Trophoblast cell (in vitro differentiated cells and primary cell): Measurements from ENCODE around the gene RPL39.

Experiments used
- DNase-seq, 2 donors: peaks; one replicate each; pipeline ENCODE4 v3.0.0-alpha.2; 2016
- H2AFZ ChIP-seq: 2 replicates; pipeline ENCODE4 v1.6.1; 2013; ENCODE audit warnings: low read length, moderate library complexity, mild to moderate bottlenecking; ENCODE audit not compliant: insufficient read depth, poor library complexity
- H2AK5ac ChIP-seq: 2 replicates; pipeline ENCODE4 v1.6.1; 2013; ENCODE audit warnings: mild to moderate bottlenecking, low read length
- H2BK120ac ChIP-seq: 2 replicates; pipeline ENCODE4 v1.6.1; 2013; ENCODE audit warnings: low read length, mild to moderate bottlenecking, moderate library complexity; ENCODE audit not compliant: insufficient read depth, poor library complexity
- H2BK12ac ChIP-seq: 2 replicates; pipeline ENCODE4 v1.6.1; 2013; ENCODE audit warnings: mild to moderate bottlenecking, low read length, moderate library complexity
- H2BK5ac ChIP-seq: 2 replicates; pipeline ENCODE4 v1.6.1; 2013; ENCODE audit warnings: low read length, low read depth, moderate library complexity, mild to moderate bottlenecking; ENCODE audit not compliant: poor library complexity
- H3K14ac ChIP-seq: 2 replicates; pipeline ENCODE4 v1.6.1; 2013; ENCODE audit warnings: mild to moderate bottlenecking, low read length
- H3K18ac ChIP-seq: 2 replicates; pipeline ENCODE4 v1.6.1; 2013; ENCODE audit warnings: mild to moderate bottlenecking, low read length
- H3K23ac ChIP-seq: 2 replicates; pipeline ENCODE4 v1.6.1; 2013; ENCODE audit warnings: low read length
- H3K27ac ChIP-seq: 2 replicates; pipeline ENCODE4 v1.5.1; 2013; ENCODE audit warnings: low read depth, mild to moderate bottlenecking, inconsistent platforms, low read length, moderate library complexity
- H3K27me3 ChIP-seq: 2 replicates; pipeline ENCODE4 v1.6.1; 2013; ENCODE audit warnings: inconsistent platforms, mild to moderate bottlenecking, low read length, moderate library complexity; ENCODE audit not compliant: insufficient read depth
- H3K36me3 ChIP-seq, 2 experiments: 1 replicate in 1 of 2; 2 replicates in 1 of 2; pipeline ENCODE4 v1.6.1; 2013; ENCODE audit warnings: low read length in 2 of 2, mild to moderate bottlenecking in 2 of 2, moderate library complexity in 1 of 2; ENCODE audit not compliant: insufficient read depth in 2 of 2, control insufficient read depth in 1 of 2
- H3K4ac ChIP-seq: 2 replicates; pipeline ENCODE4 v1.6.1; 2013; ENCODE audit warnings: low read depth, mild to moderate bottlenecking, low read length, moderate library complexity
- H3K4me1 ChIP-seq, 2 experiments: 1 replicate in 1 of 2; 2 replicates in 1 of 2; pipeline ENCODE4 v1.6.1; 2013; ENCODE audit warnings: low read length in 2 of 2, mild to moderate bottlenecking in 2 of 2, moderate library complexity in 1 of 2; ENCODE audit not compliant: insufficient read depth in 2 of 2, control insufficient read depth in 1 of 2
- H3K4me2 ChIP-seq: 2 replicates; pipeline ENCODE4 v1.6.1; 2013; ENCODE audit warnings: inconsistent platforms, mild to moderate bottlenecking, low read length, moderate library complexity
- H3K4me3 ChIP-seq: 2 replicates; pipeline ENCODE4 v1.5.1; 2013; ENCODE audit warnings: mild to moderate bottlenecking, low read depth, low read length, inconsistent platforms
- H3K79me1 ChIP-seq: one replicate; pipeline ENCODE4 v1.6.1; 2013; ENCODE audit warnings: low read length
- H3K79me2 ChIP-seq: 2 replicates; pipeline ENCODE4 v1.6.1; 2013; ENCODE audit warnings: low read length, mild to moderate bottlenecking; ENCODE audit not compliant: control insufficient read depth, insufficient read depth, poor library complexity
- H3K9ac ChIP-seq: 2 replicates; pipeline ENCODE4 v1.6.1; 2013; ENCODE audit warnings: mild to moderate bottlenecking, low read length
- H3K9me3 ChIP-seq: 2 replicates; pipeline ENCODE4 v1.6.1; 2013; ENCODE audit warnings: low read depth, mild to moderate bottlenecking, control low read depth, inconsistent platforms, low read length; ENCODE audit not compliant: insufficient read depth
- H4K12ac ChIP-seq: 2 replicates; pipeline ENCODE4 v1.6.1; 2013; ENCODE audit warnings: low read depth, mild to moderate bottlenecking, low read length, moderate library complexity
- H4K8ac ChIP-seq: 2 replicates; pipeline ENCODE4 v1.6.1; 2013; ENCODE audit warnings: low read depth, mild to moderate bottlenecking, low read length, moderate library complexity
- H4K91ac ChIP-seq: one replicate; pipeline ENCODE4 v1.6.1; 2013; ENCODE audit warnings: low read depth, mild to moderate bottlenecking, low read length, moderate library complexity
- WGBS: extraction: QIAGEN DNeasy Blood & Tissue Kit; methylation state at CpG from one replicate; pipeline ENCODE4 v1.1.7; 2013; ENCODE audit warnings: missing lambda C conversion rate; ENCODE audit not compliant: insufficient read length, insufficient coverage; ENCODE audit errors: extremely low coverage; 5-methylcytosine and 5-hydroxymethylcytosine counted together

The RPL39 gene

GRCh38 chrX:119763181-119763580 lies 28.2 kb downstream of the RPL39 start:
- Histone ChIP-seq H3K4ac (no peak overlapping the region), H3K79me2 (no peaks in the 10 kb centered on the region), H2AFZ (no peak overlapping the region), H3K14ac (no peak overlapping the region), H3K36me3 (no peaks in the 10 kb centered on the region), H3K18ac (no peak overlapping the region), H3K4me2 (no peak overlapping the region), H3K23ac (no peak overlapping the region), H2BK12ac (no peak overlapping the region), H4K12ac (no peak overlapping the region), H4K91ac (no peak overlapping the region), H2BK5ac (no peak overlapping the region), H2BK120ac (no peak overlapping the region), H3K4me1 (peaks cover 9 to 12% of the 10 kb centered on the region in 2 experiments), H4K8ac (no peak overlapping the region), H3K9me3 (no peaks in the 10 kb centered on the region), H3K27ac (no peak overlapping the region), H3K27me3 (peaks cover 7% of the 10 kb centered on the region), H3K4me3 (no peak overlapping the region), H2AK5ac (no peak overlapping the region), H3K9ac (no peak overlapping the region), H3K79me1 (peaks cover 3% of the 10 kb centered on the region)
- no peak for DNase-seq
- no CpG with 5 or more reads among the region's 7 CpGs for WGBS

GRCh38 chrX:119762718-119763117 lies 28.7 kb downstream of the RPL39 start:
- H3K4ac ChIP-seq = no peak overlapping the region
- DNase-seq = no peak
- H3K36me3 ChIP-seq = no peaks in the 10 kb centered on the region
- H3K4me1 ChIP-seq = peaks cover 9 to 12% of the 10 kb centered on the region in 2 experiments
- no peak overlapping the region for H3K18ac ChIP-seq
- H3K4me2 ChIP-seq = no peak overlapping the region
- H3K23ac ChIP-seq = no peak overlapping the region
- H3K27ac ChIP-seq = no peak overlapping the region
- H3K14ac ChIP-seq = no peak overlapping the region
- H3K4me3 ChIP-seq = no peak overlapping the region
- no peak overlapping the region for H4K12ac ChIP-seq
- H2BK5ac ChIP-seq = no peak overlapping the region
- H2AFZ ChIP-seq = no peak overlapping the region
- H4K91ac ChIP-seq = no peak overlapping the region
- H3K9ac ChIP-seq = no peak overlapping the region
- no peak overlapping the region for H2AK5ac ChIP-seq
- H3K79me2 ChIP-seq = no peaks in the 10 kb centered on the region
- no peaks in the 10 kb centered on the region for H3K9me3 ChIP-seq
- H4K8ac ChIP-seq = no peak overlapping the region
- no CpG with 5 or more reads among the region's 3 CpGs for WGBS
- H3K79me1 ChIP-seq = peaks cover 5% of the 10 kb centered on the region
- H2BK120ac ChIP-seq = no peak overlapping the region
- H3K27me3 ChIP-seq = peaks cover 7% of the 10 kb centered on the region
- no peak overlapping the region for H2BK12ac ChIP-seq

GRCh38 chrX:119760026-119760877 lies 31.2 kb downstream of the RPL39 start:
- H2AK5ac ChIP-seq = no peak overlapping the region
- H3K27me3 ChIP-seq = peaks cover 7% of the 10 kb centered on the region

GRCh38 chrX:119759248-119759766 lies 32.1 kb downstream of the RPL39 start:
- H3K23ac ChIP-seq = no peak overlapping the region
- peaks cover 7% of the 10 kb centered on the region for H3K27me3 ChIP-seq
- H2BK120ac ChIP-seq = no peak overlapping the region
- peaks cover 11 to 14% of the 10 kb centered on the region in 2 experiments for H3K4me1 ChIP-seq
- peak overlapping the region; percentile 73 for H4K12ac ChIP-seq
- peak overlapping the region; percentile 44 for H3K14ac ChIP-seq
- H4K91ac ChIP-seq = peak overlapping the region; percentile 5
- peak overlapping the region; percentile 48 for H2AK5ac ChIP-seq
- H3K4ac ChIP-seq = no peak overlapping the region
- H3K79me1 ChIP-seq = peaks cover 6% of the 10 kb centered on the region
- WGBS = no CpG with 5 or more reads among the region's 44 CpGs
- peak overlapping the region; percentile 48 for H4K8ac ChIP-seq
- H3K79me2 ChIP-seq = no peaks in the 10 kb centered on the region
- H3K18ac ChIP-seq = no peak overlapping the region
- no peak overlapping the region for H2BK5ac ChIP-seq
- peak overlapping the region; percentile 50 for H2AFZ ChIP-seq
- no peaks in the 10 kb centered on the region for H3K36me3 ChIP-seq
- H3K9ac ChIP-seq = no peak overlapping the region
- H3K9me3 ChIP-seq = no peaks in the 10 kb centered on the region
- no peak overlapping the region for H3K27ac ChIP-seq
- H3K4me2 ChIP-seq = peak overlapping the region; percentile 89
- H2BK12ac ChIP-seq = no peak overlapping the region
- DNase-seq = no peak
- H3K4me3 ChIP-seq = no peak overlapping the region

More at GRCh38 chrX:119760026-119760877, 31.2 kb downstream of the RPL39 start:
- no peak overlapping the region for H3K9ac ChIP-seq
- H2BK5ac ChIP-seq = no peak overlapping the region
- peaks cover 6% of the 10 kb centered on the region for H3K79me1 ChIP-seq
- H2BK120ac ChIP-seq = no peak overlapping the region
- H3K14ac ChIP-seq = no peak overlapping the region
- H3K79me2 ChIP-seq = no peaks in the 10 kb centered on the region
- H3K4me1 ChIP-seq = peaks cover 11 to 14% of the 10 kb centered on the region in 2 experiments
- H4K8ac ChIP-seq = no peak overlapping the region
- H3K18ac ChIP-seq = no peak overlapping the region
- no peak overlapping the region for H3K4me3 ChIP-seq
- no peak overlapping the region for H3K27ac ChIP-seq
- H3K4ac ChIP-seq = no peak overlapping the region
- no peak overlapping the region for H4K91ac ChIP-seq
- no peaks in the 10 kb centered on the region for H3K9me3 ChIP-seq
- H2BK12ac ChIP-seq = no peak overlapping the region
- H2AFZ ChIP-seq = no peak overlapping the region
- WGBS = no CpG with 5 or more reads among the region's 18 CpGs
- no peaks in the 10 kb centered on the region for H3K36me3 ChIP-seq
- H3K4me2 ChIP-seq = no peak overlapping the region
- H3K23ac ChIP-seq = no peak overlapping the region
- peak; percentile 59 to 78 for DNase-seq
- no peak overlapping the region for H4K12ac ChIP-seq
